Measurements from ENCODE around the gene GCN1.
A peak's percentile ranks its signal among the peaks of the same experiment; 100 is the strongest.

DNA sequence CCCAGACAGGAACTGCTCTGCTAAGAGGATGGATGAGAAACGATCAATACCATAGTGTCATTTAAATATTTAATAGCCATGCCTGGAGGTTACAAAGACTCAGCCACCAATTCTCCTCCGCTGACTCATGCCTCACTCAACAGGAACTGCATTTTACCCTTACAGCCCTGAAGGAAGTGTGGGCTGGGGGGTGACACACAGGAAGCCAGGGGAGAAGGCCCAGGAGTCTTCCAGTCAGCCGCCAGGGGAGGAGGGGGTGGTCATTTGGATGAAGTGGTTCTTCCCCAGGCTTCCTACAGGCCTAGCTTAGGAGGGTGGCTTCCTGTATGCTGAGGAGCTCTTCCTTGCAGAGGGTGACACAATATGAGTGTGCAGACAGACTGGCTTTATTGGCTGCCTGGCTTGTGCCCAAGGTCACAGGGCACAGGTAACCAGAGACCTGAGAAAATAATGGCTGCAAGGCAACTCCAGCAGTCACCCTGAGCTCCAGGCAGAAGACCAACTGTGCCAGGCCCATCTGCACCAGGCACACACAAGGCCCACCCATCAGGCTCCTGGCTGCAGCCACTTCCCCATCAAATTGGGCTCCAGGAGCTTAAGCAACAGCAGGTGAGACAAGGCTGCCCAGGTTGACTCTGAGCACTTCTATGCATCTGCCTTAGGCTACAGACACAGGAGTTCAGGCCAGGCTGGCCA is 36.9 kb upstream of the GCN1 start:
- no peak for TF ChIP-seq POLR2AphosphoS5 (IDR thresholded peaks at IDR 0.05; ENCODE audit: low read depth, low read length)
- no peak for TF ChIP-seq POLR2A (IDR thresholded peaks at IDR 0.05; ENCODE audit: low read depth, low read length)
- TF ChIP-seq TAF1 (IDR thresholded peaks at IDR 0.05; ENCODE audit: low read depth, low read length), result no peak
- TF ChIP-seq SPI1 (IDR thresholded peaks at IDR 0.05; ENCODE audit: low read depth, low read length), result peak; percentile 39; the same call in 1 of the 2 replicates
